GM12872 (cell line): ENCODE results near the gene DNAJB4.

ENCODE experiments used
- TF ChIP-seq, protein P1 (sequence below): IDR thresholded peaks from 3 replicates; pipeline ENCODE4 v1.5.1; 2011; ENCODE audit warnings: low read depth, mild to moderate bottlenecking, low read length, moderate library complexity; ENCODE audit not compliant: insufficient read depth

The DNAJB4 gene

DNA sequence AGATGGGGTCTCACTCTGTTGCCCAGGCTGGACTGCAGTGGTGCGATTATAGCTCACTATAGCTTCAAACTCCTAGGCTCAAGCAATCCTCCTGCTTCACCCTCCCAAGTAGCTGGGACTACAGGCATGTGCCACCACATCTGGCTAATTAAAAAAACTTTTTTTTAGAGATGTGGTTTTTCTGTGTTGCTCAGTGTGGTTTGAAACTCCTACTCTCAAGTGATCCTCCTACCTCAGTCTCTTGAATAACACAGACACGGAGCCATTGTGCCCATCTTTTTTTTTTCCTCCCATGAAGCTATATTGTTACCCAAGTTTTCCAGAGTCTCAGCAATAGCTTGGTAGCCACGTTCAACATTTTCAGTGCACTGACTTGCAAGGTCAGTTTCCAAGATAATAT lies 43.7 kb downstream of the DNAJB4 start:
- TF ChIP-seq, protein P1, sequence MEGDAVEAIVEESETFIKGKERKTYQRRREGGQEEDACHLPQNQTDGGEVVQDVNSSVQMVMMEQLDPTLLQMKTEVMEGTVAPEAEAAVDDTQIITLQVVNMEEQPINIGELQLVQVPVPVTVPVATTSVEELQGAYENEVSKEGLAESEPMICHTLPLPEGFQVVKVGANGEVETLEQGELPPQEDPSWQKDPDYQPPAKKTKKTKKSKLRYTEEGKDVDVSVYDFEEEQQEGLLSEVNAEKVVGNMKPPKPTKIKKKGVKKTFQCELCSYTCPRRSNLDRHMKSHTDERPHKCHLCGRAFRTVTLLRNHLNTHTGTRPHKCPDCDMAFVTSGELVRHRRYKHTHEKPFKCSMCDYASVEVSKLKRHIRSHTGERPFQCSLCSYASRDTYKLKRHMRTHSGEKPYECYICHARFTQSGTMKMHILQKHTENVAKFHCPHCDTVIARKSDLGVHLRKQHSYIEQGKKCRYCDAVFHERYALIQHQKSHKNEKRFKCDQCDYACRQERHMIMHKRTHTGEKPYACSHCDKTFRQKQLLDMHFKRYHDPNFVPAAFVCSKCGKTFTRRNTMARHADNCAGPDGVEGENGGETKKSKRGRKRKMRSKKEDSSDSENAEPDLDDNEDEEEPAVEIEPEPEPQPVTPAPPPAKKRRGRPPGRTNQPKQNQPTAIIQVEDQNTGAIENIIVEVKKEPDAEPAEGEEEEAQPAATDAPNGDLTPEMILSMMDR = no peak

DNA sequence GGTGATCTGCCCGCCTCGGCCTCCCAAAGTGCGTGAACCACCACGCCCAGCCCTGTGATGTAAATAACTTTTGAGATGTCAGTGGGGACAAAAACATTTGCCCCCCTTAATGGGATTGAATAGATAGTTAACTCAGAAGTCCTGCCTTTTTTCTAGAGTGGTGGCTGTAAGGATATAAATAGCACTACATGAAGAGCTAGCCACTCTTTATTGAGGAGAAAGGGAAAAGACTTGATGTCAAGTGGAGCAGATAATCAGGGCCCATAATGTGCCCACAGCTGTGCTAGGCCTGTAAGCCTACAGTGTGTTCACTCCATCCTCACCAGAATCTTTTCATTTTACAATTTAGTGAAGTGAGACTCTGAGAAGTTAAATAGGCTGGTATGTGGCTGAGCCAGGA lies 44.7 kb downstream of the DNAJB4 start:
- TF ChIP-seq, protein P1 = no peak

DNA sequence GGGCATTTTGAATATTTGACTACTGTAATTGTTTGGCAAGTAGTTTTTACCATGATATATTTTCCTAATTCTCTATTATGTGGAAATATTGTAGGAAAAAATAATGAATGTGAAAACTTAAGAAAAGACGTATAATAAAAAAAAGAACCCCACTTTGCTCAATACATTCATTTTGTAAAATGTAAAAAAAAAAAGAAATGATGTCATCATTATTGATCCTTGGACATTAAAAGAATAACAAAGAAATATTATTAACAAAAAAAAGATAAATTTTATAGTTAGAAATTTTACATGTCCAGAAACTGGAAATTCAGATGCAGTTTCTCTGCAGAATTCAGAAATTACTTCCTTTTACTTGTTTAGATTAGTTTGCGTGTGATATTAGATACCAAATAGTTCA lies 46.3 kb downstream of the DNAJB4 start:
- TF ChIP-seq, protein P1 = no peak

DNA sequence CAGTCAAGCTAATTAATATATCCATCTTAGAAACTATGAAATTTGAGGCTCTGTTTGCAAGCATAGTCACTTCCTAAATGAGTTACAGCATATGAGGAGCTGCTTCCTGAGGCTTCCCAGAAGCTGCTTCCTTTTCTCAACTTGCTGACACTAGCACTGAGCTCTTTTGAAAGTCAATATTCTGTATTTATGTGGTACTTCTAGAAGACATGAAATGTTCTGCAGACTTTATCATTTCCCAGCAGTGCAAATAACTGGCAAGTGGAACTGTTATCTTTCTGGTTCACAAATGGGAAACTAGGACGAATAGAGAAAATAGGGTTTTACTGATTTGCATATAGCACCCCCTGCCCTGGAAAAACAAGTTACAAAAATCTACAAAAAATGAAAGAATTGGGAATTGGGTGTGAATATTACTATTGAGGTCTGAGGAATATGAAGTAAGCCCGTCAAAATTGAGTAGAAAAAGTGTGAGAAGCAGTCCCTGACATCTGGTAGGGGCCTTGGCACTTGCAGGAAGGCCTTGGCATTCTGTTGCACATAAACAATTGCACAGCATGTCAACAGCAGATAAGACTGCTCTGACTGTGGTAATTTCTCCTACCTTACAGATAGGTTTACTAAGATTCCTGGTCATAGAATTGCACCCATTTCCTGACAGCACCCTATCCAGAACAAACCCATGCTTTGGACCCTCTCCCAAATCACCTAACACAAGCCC lies 48.1 kb downstream of the DNAJB4 start:
- TF ChIP-seq, protein P1 = no peak

DNA sequence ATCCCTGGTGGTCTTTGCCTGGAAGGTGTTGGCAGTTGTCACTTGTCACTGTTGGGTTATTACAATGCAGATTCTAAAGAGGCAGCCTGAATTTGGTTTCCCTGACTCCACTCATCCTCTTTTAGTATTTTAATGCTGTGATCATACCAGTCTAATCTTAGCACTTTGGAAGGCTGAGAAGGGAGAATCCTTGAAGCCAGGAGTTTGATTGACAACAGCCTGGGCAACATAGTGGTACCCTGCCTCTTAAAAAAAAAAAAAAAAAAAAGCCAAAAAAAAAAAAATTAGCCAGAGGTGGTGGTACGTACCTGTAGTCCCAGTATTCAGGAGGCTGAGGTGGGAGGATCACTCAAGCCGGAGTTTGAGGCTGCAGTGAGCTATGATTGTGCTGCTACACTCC lies 48.8 kb downstream of the DNAJB4 start:
- TF ChIP-seq, protein P1 = no peak

DNA sequence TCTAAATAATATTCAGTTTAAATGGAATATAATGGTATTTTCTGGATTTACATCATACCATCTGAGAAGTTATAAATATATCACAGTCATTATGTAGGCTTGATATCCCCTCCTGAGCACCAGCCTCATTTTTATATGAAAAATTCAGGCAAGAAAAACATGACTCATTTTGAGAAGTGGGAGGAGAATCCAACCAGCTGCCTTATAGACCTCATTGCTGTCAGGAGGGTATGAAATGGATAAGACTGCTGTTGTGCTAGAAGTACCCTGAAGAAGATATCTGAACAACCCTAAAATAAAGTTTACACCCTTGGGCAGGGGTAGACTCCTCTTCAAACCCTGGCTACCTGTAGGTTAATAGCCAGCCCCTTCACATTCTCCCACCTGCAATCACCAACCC lies 49.8 kb downstream of the DNAJB4 start:
- TF ChIP-seq, protein P1 = no peak

DNA sequence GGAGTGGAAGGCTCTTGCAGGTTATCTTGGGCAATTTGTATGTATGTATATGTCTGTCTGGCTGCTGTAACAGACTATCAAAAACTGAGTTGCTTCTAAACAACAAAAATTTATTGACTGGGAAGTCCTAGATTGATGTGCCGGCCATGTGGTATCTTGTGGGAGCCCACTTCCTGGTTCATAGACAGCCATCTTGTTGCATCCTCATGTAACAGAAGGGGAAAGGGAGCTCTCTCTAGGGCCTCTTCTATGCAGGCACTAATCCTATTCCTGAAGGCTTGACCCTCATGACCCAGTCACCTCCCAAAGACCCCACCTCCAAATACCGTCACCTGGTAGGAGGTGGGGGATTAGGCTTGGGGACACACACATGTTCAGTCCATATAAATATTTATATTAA lies 50.2 kb downstream of the DNAJB4 start:
- TF ChIP-seq, protein P1 = no peak
